ENCODE data around the gene CNTNAP4. TPM values are rescaled to one million over a fixed set of nuclear protein-coding genes. Genes with fewer than 3 reads are reported as not detected.

Gene CNTNAP4
- total RNA-seq, 1 experiment from 2014 or later, result not detected

- Histone ChIP-seq H3K4ac (ENCODE audit: low read depth, low read length) (no peak overlapping the region), H3K27me3 (ENCODE audit: insufficient read depth, low read length) (no peaks in the 10 kb centered on the region), H2BK20ac (ENCODE audit: low read depth, low read length, poor library complexity, severe bottlenecking) (no peak overlapping the region), H2BK120ac (ENCODE audit: low read depth, low read length, poor library complexity, severe bottlenecking) (no peak overlapping the region), H3K79me1 (ENCODE audit: insufficient read depth, low read depth, low read length, poor library complexity, severe bottlenecking) (no peaks in the 10 kb centered on the region), H3K23ac (ENCODE audit: insufficient read length, low read depth, low read length) (no peak overlapping the region), H4K91ac (ENCODE audit: insufficient read length, low read depth, low read length) (no peak overlapping the region), H3K4me1 (ENCODE audit: insufficient read depth, low read length) (no peaks in the 10 kb centered on the region), H3K79me2 (ENCODE audit: insufficient read depth, low read length) (no peaks in the 10 kb centered on the region), H3K9me3 (ENCODE audit: control insufficient read depth, low read depth, low read length) (no peaks in the 10 kb centered on the region), H4K8ac (replicated peaks; ENCODE audit: insufficient read length, low read depth, low read length) (no peak overlapping the region), H3K4me2 (ENCODE audit: insufficient read depth, insufficient read length, low read length) (no peak overlapping the region), H4K5ac (ENCODE audit: insufficient read length, low read depth, low read length) (no peak overlapping the region), H2AK5ac (ENCODE audit: insufficient read length, low read length) (no peak overlapping the region), H2BK5ac (ENCODE audit: insufficient read length, low read length) (no peak overlapping the region), H2AFZ (ENCODE audit: low read length) (no peak overlapping the region), H3K27ac (ENCODE audit: insufficient read length, low read depth, low read length) (no peak overlapping the region), H3T11ph (ENCODE audit: low read length) (no peak overlapping the region), H3K56ac (ENCODE audit: insufficient read length, low read depth, low read length) (no peak overlapping the region), H2BK15ac (ENCODE audit: low read depth, low read length) (no peak overlapping the region), H3K14ac (ENCODE audit: insufficient read depth, low read length) (no peak overlapping the region), H3K18ac (ENCODE audit: insufficient read length, low read depth, low read length) (no peak overlapping the region), H3K9ac (ENCODE audit: extremely low read depth, insufficient read length, low read length) (no peak overlapping the region), H2BK12ac (ENCODE audit: insufficient read length, low read depth, low read length) (no peak overlapping the region), H4K20me1 (ENCODE audit: control insufficient read depth, insufficient read depth, insufficient read length) (no peaks in the 10 kb centered on the region), H3K23me2 (ENCODE audit: insufficient read length, low read depth, low read length, poor library complexity, severe bottlenecking) (no peaks in the 10 kb centered on the region)
- H3K36me3 Mint-ChIP-seq (ENCODE audit: insufficient read depth in 1 of 3, low read depth in 3 of 3), result no peaks in the 10 kb centered on the region
- peaks cover 19% of the 10 kb centered on the region for H3K27me3 Mint-ChIP-seq (ENCODE audit: low read depth)
- WGBS (ENCODE audit: extremely low coverage, insufficient read length, low lambda C conversion rate), result no CpG with 5 or more reads among the region's 3 CpGs
- TF ChIP-seq CTCF (conservative IDR thresholded peaks at IDR 0.05), result no peak
- no peak overlapping the region for H3K4me3 Mint-ChIP-seq
- no peaks in the 10 kb centered on the region for H3K4me1 Mint-ChIP-seq
- no peaks in the 10 kb centered on the region; a peak in 1 of 5 replicates for H3K9me3 Mint-ChIP-seq
- no peak overlapping the region for H3K27ac Mint-ChIP-seq
- DNase-seq, result no peak
Measured at GRCh38 chr16:76441876-76442275, 164.7 kb downstream of the CNTNAP4 start.

Data from H9 (cell line).